ENCODE measurements around the gene NRP2.

GRCh38 chr2:205766779-205767359 is 84.6 kb downstream of the NRP2 start:
- TF ChIP-seq MAX (IDR thresholded peaks at IDR 0.05) (no peak), EP300 (IDR thresholded peaks at IDR 0.05; ENCODE audit: borderline replicate concordance) (no peak), RAD21 (IDR thresholded peaks at IDR 0.05; ENCODE audit: low read depth) (peak; percentile 68), FOXM1 (IDR thresholded peaks at IDR 0.05; ENCODE audit: borderline replicate concordance, low read depth) (no peak), CREB1 (IDR thresholded peaks at IDR 0.05; ENCODE audit: low read depth) (no peak), TAF1 (IDR thresholded peaks at IDR 0.05; ENCODE audit: low read depth) (no peak)
